ENCODE results near the gene CDK19. TPM values are rescaled to one million over a fixed set of nuclear protein-coding genes. Genes with fewer than 3 reads are reported as not detected.
A peak's percentile ranks its signal among the peaks of the same experiment; 100 is the strongest.

Gene CDK19
- 10 to 100 TPM in 3 of 9 donors, 1 to 10 TPM in 6; 5.4 to 59.1 (median 8.2) TPM for total RNA-seq
- 1 to 10 TPM; 3.5 to 5.6 (median 4.5) TPM for polyA plus RNA-seq
- long read RNA-seq, donor 1, full-length matches to known transcripts, result 1 of 1 reads
- long read RNA-seq, donor 1, partial matches to known transcripts, result 0 of 1 reads
- long read RNA-seq, donor 1, other reads (novel, unspliced or antisense), result 0 of 1 reads
- long read RNA-seq, donor 2, result 0 reads
- long read RNA-seq, donor 3, result 0 reads
- long read RNA-seq, donor 4, result 0 reads
- long read RNA-seq, donor 5, partial matches to known transcripts, result 1 of 4 reads
- long read RNA-seq, donor 5, other reads (novel, unspliced or antisense), result 3 of 4 reads
- long read RNA-seq, donor 6, partial matches to known transcripts, result 0 of 2 reads
- long read RNA-seq, donor 6, other reads (novel, unspliced or antisense), result 2 of 2 reads
- long read RNA-seq, donor 7, result 0 reads
- long read RNA-seq, donor 8, full-length matches to known transcripts, result 2 of 2 reads
- long read RNA-seq, donor 8, partial matches to known transcripts, result 0 of 2 reads
- long read RNA-seq, donor 8, other reads (novel, unspliced or antisense), result 0 of 2 reads
- long read RNA-seq, donor 9, result 0 reads
- long read RNA-seq, donor 10, result 0 reads

GRCh38 chr6:110815411-110816409, at the start of gene CDK19:
CDK19 (minus strand) TSS chr6:110815469; CDS start chr6:110815136, 333 bp downstream.
- Histone ChIP-seq H3K36me3 (replicated peaks in 1 of 2) (no peaks in the 10 kb centered on the region), H3K4me1 (replicated peaks in 1 of 2) (peaks cover 8 to 30% of the 10 kb centered on the region in 2 donors), H3K9me3 (replicated peaks in 1 of 3) (no peaks in the 10 kb centered on the region), H3K27me3 (no peaks in the 10 kb centered on the region), H3K27ac (peak within 1 kb of the TSS; percentile 80 to 95 (median 92)), H3K4me3 (peak within 1 kb of the TSS; percentile 8 to 81 (median 72))
- 0 to 3% (median 1%) methylated on average over 10 to 48 of the region's 48 CpGs for WGBS, 4 donors
- intact Hi-C loops (cut with DNase I), result loop anchor here in 1 of 2 donors (5.0 kb wide), 1 partner anchor 67 kb away; no protein-coding TSS in a partner anchor
- TF ChIP-seq, protein P1, sequence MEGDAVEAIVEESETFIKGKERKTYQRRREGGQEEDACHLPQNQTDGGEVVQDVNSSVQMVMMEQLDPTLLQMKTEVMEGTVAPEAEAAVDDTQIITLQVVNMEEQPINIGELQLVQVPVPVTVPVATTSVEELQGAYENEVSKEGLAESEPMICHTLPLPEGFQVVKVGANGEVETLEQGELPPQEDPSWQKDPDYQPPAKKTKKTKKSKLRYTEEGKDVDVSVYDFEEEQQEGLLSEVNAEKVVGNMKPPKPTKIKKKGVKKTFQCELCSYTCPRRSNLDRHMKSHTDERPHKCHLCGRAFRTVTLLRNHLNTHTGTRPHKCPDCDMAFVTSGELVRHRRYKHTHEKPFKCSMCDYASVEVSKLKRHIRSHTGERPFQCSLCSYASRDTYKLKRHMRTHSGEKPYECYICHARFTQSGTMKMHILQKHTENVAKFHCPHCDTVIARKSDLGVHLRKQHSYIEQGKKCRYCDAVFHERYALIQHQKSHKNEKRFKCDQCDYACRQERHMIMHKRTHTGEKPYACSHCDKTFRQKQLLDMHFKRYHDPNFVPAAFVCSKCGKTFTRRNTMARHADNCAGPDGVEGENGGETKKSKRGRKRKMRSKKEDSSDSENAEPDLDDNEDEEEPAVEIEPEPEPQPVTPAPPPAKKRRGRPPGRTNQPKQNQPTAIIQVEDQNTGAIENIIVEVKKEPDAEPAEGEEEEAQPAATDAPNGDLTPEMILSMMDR (IDR thresholded peaks at IDR 0.05), result no peak
- peak; percentile 56 to 95 for TF ChIP-seq POLR2A (IDR thresholded peaks at IDR 0.05)
- DNase-seq, result peak; percentile 97 to 99 (median 99)

- no peak for DNase-seq
- H3K4me1 ChIP-seq (replicated peaks in 1 of 2), result no peaks in the 10 kb centered on the region
- H3K9me3 ChIP-seq (replicated peaks in 1 of 3), result no peaks in the 10 kb centered on the region
- intact Hi-C loops (cut with DNase I), result no loop called here
- H3K36me3 ChIP-seq (replicated peaks in 1 of 2), result no peaks in the 10 kb centered on the region
- TF ChIP-seq, protein P1 (IDR thresholded peaks at IDR 0.05), result no peak
- TF ChIP-seq POLR2A (IDR thresholded peaks at IDR 0.05), result no peak
- 45 to 71% (median 53%) methylated on average over 2 of the region's 2 CpGs for WGBS, 4 donors
- no peaks in the 10 kb centered on the region for H3K27me3 ChIP-seq
- H3K27ac ChIP-seq, result no peak overlapping the region
- H3K4me3 ChIP-seq, result no peak overlapping the region
Measured at GRCh38 chr6:110864824-110865223, 49.6 kb upstream of the CDK19 start.

GRCh38 chr6:110859335-110859792, 44.1 kb upstream of the CDK19 start:
- no peaks in the 10 kb centered on the region for H3K36me3 ChIP-seq (replicated peaks in 1 of 2)
- H3K4me3 ChIP-seq, result no peak overlapping the region
- 73 to 93% (median 82%) methylated on average over 12 of the region's 12 CpGs for WGBS, 4 donors
- H3K9me3 ChIP-seq (replicated peaks in 1 of 3), result no peaks in the 10 kb centered on the region
- intact Hi-C loops (cut with DNase I), result no loop called here
- no peaks in the 10 kb centered on the region for H3K27me3 ChIP-seq
- H3K4me1 ChIP-seq (replicated peaks in 1 of 2), result no peaks in the 10 kb centered on the region
- DNase-seq, result peak in 3 of 7 donors; percentile 6 to 48 (median 24)
- no peak for TF ChIP-seq POLR2A (IDR thresholded peaks at IDR 0.05)
- TF ChIP-seq, protein P1 (IDR thresholded peaks at IDR 0.05), result no peak
- H3K27ac ChIP-seq, result no peak overlapping the region

All from adrenal gland (tissue), 19 donors.